Right cardiac atrium (tissue), 5 donors: ENCODE data around the gene C8B. TPM values are rescaled to one million over a fixed set of nuclear protein-coding genes. Genes with fewer than 3 reads are reported as not detected.

Experiments
- ATAC-seq, 2 donors: fragments of 200-7000 bp; cut with Tn5 transposase; one replicate each; pipeline versions ENCODE4 v1.8.0 to v1.9.1; 2020; ENCODE audit warnings: moderate library complexity in 2 of 2, mild to moderate bottlenecking in 1 of 2
- DNase-seq, 3 donors: peaks; one replicate each; pipeline ENCODE4 v3.0.0-alpha.2; 2020
- H3K27ac ChIP-seq: one replicate; pipeline ENCODE4 v1.5.1; 2013; ENCODE audit warnings: mild to moderate bottlenecking, low read length, control low read depth, moderate library complexity
- H3K27me3 ChIP-seq: one replicate; pipeline ENCODE4 v1.6.1; 2013; ENCODE audit not compliant: control insufficient read depth, insufficient read depth
- H3K4me1 ChIP-seq: one replicate; pipeline ENCODE4 v1.6.1; 2013; ENCODE audit warnings: low read length; ENCODE audit not compliant: control insufficient read depth, insufficient read depth
- H3K4me3 ChIP-seq: one replicate; pipeline ENCODE4 v1.5.1; 2013; ENCODE audit warnings: low read length, control low read depth
- H3K9me3 ChIP-seq: one replicate; pipeline ENCODE4 v1.6.1; 2013; ENCODE audit warnings: low read length; ENCODE audit not compliant: control insufficient read depth
- WGBS: extraction: QIAGEN DNeasy Blood & Tissue Kit; methylation state at CpG from one replicate; pipeline ENCODE4 v1.1.7; 2013; 5-methylcytosine and 5-hydroxymethylcytosine counted together
- intact Hi-C, 4 donors: fragments of 100-400 bp; cut with DNase I; formaldehyde crosslinking; loops; one replicate each; pipeline versions ENCODE4 v1.11.0 to v1.14.0; 2022 to 2023
- polyA plus RNA-seq: library from polyadenylated mRNA; stranded (reverse); fragments of 200-250 nt; gene quantifications from one replicate; pipeline ENCODE4 v1.2.3, GENCODE V29; 2013
- total RNA-seq, 4 donors: library from RNA; stranded (reverse); fragmentation: NEBNext Ultra II Directional; extraction: Animal tissue kit (Norgen Biotek cat#: 25700); gene quantifications; one replicate each; pipeline ENCODE4 v1.2.1, GENCODE V29; 2021
- donor health status: healthy with polysubstance abuse.
- donor health status: DM: no; HTN: yes; CAD: no.
- donor health status: DM: no; HTN: no; CAD: no.
- donor health status: DM: no; HTN: yes; CAD: no; lungs with severe emphysema.
- donor health status: DM: yes; HTN: yes; CAD: no.

The C8B gene
- total and polyA plus RNA-seq, 5 donors: not detected

- no peaks in the 10 kb centered on the region for H3K9me3 ChIP-seq
- H3K27me3 ChIP-seq: no peaks in the 10 kb centered on the region
- intact Hi-C loops: no loop called here
- 65% methylated on average over 15 of the region's 15 CpGs for WGBS
- no peak overlapping the region for H3K4me3 ChIP-seq
- H3K27ac ChIP-seq: no peak overlapping the region
- ATAC-seq (no peak), DNase-seq (no peak)
- no peaks in the 10 kb centered on the region for H3K4me1 ChIP-seq
These were observed 26.7 kb upstream of the C8B start for GRCh38 chr1:56992318-56993125.

- Histone ChIP-seq H3K27ac (no peak overlapping the region), H3K9me3 (no peaks in the 10 kb centered on the region), H3K27me3 (no peaks in the 10 kb centered on the region), H3K4me3 (no peak overlapping the region), H3K4me1 (no peaks in the 10 kb centered on the region)
- intact Hi-C loops: no loop called here
- ATAC-seq: no peak
- 74% methylated on average over 3 of the region's 3 CpGs for WGBS
- DNase-seq: no peak
These were observed 25.8 kb upstream of the C8B start for GRCh38 chr1:56991576-56991975.

GRCh38 chr1:56986397-56986796 lies 20.6 kb upstream of the C8B start:
- H3K27me3 ChIP-seq: no peaks in the 10 kb centered on the region
- no peak overlapping the region for H3K4me3 ChIP-seq
- H3K4me1 ChIP-seq: no peaks in the 10 kb centered on the region
- 74% methylated on average over 2 of the region's 2 CpGs for WGBS
- H3K9me3 ChIP-seq: no peaks in the 10 kb centered on the region
- ATAC-seq (no peak), DNase-seq (no peak)
- intact Hi-C loops: no loop called here
- H3K27ac ChIP-seq: no peak overlapping the region

DNA sequence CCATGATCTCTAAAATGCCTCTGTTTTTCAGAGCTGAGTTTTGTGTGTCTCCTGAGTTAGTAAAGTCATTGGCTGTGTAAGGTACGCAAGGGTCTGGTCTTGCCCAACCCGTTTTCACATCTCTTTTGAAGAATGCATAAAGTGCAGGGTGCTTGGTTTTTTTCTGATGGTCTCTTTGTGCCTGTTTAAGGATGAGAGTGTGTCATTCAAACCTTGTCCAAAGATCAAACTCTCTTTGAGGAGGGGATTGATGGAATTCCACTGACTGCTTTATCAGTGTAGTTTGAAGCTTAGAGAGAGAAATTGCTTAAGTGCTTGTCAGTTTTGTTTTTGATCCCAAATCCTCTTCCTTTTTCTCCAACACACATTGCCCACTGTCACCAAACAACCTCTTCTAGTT lies 20.0 kb upstream of the C8B start:
- intact Hi-C loops: no loop called here
- DNase-seq: no peak
- no peak for ATAC-seq
- Histone ChIP-seq H3K9me3 (no peaks in the 10 kb centered on the region), H3K27me3 (no peaks in the 10 kb centered on the region), H3K27ac (no peak overlapping the region), H3K4me1 (no peaks in the 10 kb centered on the region), H3K4me3 (no peak overlapping the region)
- 85% methylated on average over 2 of the region's 2 CpGs for WGBS

DNA sequence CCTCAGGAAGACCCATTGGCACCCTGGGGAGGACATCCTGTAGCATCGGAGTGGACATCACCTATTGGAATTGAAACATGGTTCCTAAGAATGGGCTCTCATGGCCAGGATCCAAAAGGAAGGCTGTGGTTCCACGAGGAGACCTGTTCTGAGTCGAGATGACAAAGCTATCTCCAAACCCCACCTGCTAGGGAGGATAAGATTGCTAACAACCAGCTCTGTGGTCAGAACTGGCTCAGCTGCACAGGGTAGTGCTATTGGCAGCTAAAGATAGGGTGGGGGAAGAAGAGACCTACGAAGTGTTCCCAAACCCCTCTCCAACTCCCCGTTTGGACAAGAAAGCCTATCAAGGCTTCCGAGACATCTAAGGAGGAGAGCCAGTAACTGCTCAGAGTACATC lies 17.7 kb upstream of the C8B start:
- H3K9me3 ChIP-seq: no peaks in the 10 kb centered on the region
- ATAC-seq (no peak), DNase-seq (no peak)
- 66% methylated on average over 6 of the region's 6 CpGs for WGBS
- H3K4me3 ChIP-seq: no peak overlapping the region
- no peaks in the 10 kb centered on the region for H3K4me1 ChIP-seq
- intact Hi-C loops: no loop called here
- H3K27me3 ChIP-seq: no peaks in the 10 kb centered on the region
- no peak overlapping the region for H3K27ac ChIP-seq

DNA sequence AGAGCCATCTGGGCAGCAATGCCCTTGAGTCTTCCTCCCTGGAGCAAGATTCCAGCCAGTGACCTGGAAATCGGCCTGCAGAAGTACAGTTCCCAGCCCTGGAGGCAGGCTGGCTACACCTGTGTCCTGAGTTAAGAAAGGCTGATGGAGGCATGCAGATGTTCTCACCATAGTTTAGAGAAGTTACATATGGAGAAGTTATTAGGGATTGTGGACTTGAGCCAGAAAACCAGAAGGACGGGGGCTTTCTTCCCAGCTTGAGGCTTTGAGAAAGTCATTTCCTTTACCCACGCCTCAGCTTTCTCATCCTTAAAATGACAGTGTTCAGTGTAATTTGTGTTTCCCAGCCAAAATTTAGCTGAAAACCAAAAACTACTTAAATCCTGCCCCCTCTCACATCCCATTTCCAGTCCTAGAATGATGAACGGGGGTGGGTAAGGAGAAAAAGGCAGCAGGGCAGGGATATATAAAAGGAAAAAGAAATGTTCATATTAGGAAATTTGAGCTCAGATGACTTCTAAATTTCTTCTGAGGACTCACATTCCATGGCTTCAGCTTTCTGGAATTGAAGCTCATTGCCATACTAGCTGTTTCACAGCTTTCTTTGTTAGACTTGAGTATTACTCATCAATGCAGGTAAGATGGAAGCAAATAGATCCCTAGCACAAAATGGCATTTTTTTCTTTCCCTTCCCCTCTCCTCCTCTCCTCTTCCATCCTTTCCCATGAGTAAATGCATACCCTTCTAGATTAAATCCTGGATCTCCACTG lies 14.4 kb upstream of the C8B start:
- Histone ChIP-seq H3K9me3 (no peaks in the 10 kb centered on the region), H3K4me3 (no peak overlapping the region), H3K4me1 (no peaks in the 10 kb centered on the region), H3K27ac (no peak overlapping the region), H3K27me3 (no peaks in the 10 kb centered on the region)
- DNase-seq (no peak), ATAC-seq (no peak)
- intact Hi-C loops: no loop called here
- WGBS: 37% methylated on average over 4 of the region's 4 CpGs

DNA sequence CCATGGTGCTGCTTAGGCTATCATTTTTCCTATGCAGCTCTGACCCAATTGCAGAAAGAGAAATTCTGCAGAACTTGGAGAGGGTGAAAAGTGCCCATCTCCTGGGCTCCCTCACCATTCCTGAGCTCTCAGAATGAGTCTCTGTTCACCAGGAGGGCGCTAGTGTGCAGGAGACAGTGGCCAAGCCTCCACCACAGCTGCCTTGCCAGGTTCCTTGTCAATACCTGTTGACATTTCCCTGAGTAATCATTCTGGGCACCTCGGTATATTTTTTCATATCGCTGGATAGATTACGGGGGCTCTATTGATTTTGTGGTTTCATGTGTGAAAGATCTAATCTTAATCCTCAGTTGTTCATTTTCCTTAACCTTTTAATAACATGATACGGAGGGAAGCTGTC lies 13.0 kb upstream of the C8B start:
- ATAC-seq: no peak
- intact Hi-C loops: no loop called here
- H3K9me3 ChIP-seq: no peaks in the 10 kb centered on the region
- H3K27ac ChIP-seq: no peak overlapping the region
- H3K4me1 ChIP-seq: no peaks in the 10 kb centered on the region
- H3K4me3 ChIP-seq: no peak overlapping the region
- H3K27me3 ChIP-seq: no peaks in the 10 kb centered on the region
- no peak for DNase-seq
- 77% methylated on average over 5 of the region's 5 CpGs for WGBS

DNA sequence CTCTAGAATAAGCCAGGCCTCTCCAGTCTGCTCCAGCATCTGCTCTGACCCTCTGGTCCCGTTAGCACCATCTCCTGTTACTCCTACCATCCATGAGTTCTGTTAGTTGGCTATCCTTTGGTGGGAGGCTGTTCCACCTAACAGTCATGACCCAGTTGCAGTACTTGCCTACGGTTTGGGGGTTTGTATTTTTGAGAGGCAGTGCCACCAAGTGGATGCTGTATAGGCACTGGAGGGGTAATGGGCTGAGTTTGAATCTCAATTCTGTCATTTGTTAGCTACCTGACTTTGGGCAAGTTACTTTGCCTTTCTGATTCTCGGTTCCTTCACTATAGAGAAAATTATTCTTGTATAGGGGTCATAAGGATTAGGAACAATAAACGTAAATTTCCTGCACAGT lies 12.1 kb upstream of the C8B start:
- ATAC-seq: no peak
- no peaks in the 10 kb centered on the region for H3K9me3 ChIP-seq
- H3K4me3 ChIP-seq: no peak overlapping the region
- no peak for DNase-seq
- H3K27me3 ChIP-seq: no peaks in the 10 kb centered on the region
- intact Hi-C loops: no loop called here
- H3K4me1 ChIP-seq: no peaks in the 10 kb centered on the region
- H3K27ac ChIP-seq: no peak overlapping the region
- 74% methylated on average over 4 of the region's 4 CpGs for WGBS

- Histone ChIP-seq H3K9me3 (no peaks in the 10 kb centered on the region), H3K27me3 (no peaks in the 10 kb centered on the region), H3K4me1 (no peaks in the 10 kb centered on the region), H3K27ac (no peak overlapping the region), H3K4me3 (no peak overlapping the region)
- WGBS: 79% methylated on average over 4 of the region's 4 CpGs
- intact Hi-C loops: no loop called here
- DNase-seq (no peak), ATAC-seq (no peak)
These were observed 9.6 kb upstream of the C8B start for GRCh38 chr1:56975446-56975845.

DNA sequence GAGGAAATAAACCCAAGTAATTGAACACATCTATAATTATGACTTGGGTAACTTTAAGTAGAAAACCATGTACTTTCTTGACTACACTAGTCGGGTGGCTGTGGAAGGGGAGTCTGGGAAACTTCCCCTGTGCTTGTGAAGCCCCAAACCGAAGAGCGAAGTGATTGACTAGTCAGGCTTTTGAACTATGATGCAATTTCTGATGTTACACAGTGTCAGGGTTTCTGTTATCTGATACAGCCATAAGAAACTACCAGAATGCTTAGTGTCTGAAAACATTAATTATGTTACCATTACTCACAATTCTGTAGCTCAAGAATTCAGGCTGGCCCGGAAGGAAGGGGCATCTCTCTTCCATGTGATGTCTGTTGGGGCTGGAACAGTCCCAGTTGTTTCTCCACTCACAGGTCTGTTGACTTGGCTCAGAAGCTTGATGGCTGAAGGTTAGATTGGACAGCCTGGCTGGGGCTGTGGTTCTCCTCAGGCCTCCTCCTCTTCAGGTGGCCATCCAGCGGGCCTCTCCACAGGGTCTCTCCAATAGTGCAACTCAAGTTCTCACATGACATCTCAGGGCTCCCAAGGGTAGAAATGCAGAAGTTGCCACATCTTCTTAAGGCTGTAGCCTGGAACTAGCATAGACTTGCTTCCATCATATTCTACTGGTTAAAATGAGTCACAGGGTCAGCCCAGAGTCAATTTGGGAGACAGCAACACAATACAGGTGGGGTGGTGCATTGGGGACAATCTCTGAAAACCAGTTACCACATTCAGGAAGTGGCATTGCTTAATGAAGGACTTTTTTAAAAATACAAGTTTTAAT lies 8.3 kb upstream of the C8B start:
- DNase-seq (no peak), ATAC-seq (no peak)
- H3K27me3 ChIP-seq: no peaks in the 10 kb centered on the region
- 78% methylated on average over 5 of the region's 5 CpGs for WGBS
- intact Hi-C loops: no loop called here
- no peak overlapping the region for H3K4me3 ChIP-seq
- no peaks in the 10 kb centered on the region for H3K9me3 ChIP-seq
- no peak overlapping the region for H3K27ac ChIP-seq
- no peaks in the 10 kb centered on the region for H3K4me1 ChIP-seq

- 58% methylated on average over 1 of the region's 1 CpG for WGBS
- Histone ChIP-seq H3K9me3 (no peaks in the 10 kb centered on the region), H3K27me3 (no peaks in the 10 kb centered on the region), H3K4me1 (no peaks in the 10 kb centered on the region), H3K27ac (no peak overlapping the region), H3K4me3 (no peak overlapping the region)
- no peak for DNase-seq
- no peak for ATAC-seq
- intact Hi-C loops: no loop called here
These were observed 7.2 kb upstream of the C8B start for GRCh38 chr1:56972976-56973375.
